ENCODE data around the gene RPS15. TPM values are rescaled to one million over a fixed set of nuclear protein-coding genes. Genes with fewer than 3 reads are reported as not detected.

Gene RPS15
- total RNA-seq, 4 donors from 2014 or later = 1,297 to 2,978 (median 2,171) TPM

DNA sequence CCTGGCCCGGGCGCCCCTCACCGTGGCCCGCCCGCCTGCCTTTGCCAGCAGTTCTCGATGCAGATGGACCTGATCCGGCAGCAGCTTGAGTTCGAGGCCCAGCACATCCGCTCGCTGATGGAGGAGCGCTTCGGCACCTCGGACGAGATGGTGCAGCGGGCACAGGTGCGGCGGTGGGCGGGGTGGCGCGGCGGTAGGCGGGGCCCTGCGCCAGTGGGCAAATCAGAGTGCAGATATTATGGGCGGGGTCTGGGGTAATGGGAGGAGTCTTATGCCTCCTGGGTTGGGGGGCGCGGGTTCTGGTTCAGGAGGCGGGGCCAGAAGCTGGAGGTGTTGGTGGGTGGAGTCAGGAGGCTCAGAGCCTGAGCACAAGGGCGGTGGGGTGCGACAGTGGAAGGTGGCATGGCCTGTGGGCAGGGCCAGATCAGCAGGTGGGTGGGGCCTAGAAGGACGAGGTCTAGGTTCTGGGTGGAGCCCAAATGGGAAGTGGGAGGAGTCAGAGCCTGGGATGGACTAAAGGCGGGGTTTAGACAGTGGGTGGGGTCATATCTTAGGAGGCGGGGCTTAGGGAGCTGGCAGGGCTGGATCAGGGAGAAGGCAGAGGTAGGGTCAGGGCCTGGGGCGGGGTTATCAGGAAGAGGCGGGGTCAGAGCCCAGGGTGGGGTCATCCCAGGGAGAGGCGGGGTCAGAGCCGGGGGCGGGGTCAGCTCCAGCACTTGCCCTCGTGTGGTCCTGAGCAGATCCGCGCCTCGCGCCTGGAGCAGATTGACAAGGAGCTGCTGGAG, 17.3 kb downstream of the RPS15 start:
- no peak overlapping the region for H3K27ac ChIP-seq (replicated peaks in 1 of 4)
- H3K36me3 ChIP-seq = peaks cover 0 to 9% (median 8%) of the 10 kb centered on the region in 4 donors
- peaks cover 8 to 51% (median 44%) of the 10 kb centered on the region in 4 donors for H3K4me1 ChIP-seq
- DNase-seq (ENCODE audit: extremely low spot score) = no peak
- intact Hi-C loops (cut with DNase I) = no loop called here
- 11% methylated on average over 18 of the region's 42 CpGs for WGBS
- TF ChIP-seq, protein P1, sequence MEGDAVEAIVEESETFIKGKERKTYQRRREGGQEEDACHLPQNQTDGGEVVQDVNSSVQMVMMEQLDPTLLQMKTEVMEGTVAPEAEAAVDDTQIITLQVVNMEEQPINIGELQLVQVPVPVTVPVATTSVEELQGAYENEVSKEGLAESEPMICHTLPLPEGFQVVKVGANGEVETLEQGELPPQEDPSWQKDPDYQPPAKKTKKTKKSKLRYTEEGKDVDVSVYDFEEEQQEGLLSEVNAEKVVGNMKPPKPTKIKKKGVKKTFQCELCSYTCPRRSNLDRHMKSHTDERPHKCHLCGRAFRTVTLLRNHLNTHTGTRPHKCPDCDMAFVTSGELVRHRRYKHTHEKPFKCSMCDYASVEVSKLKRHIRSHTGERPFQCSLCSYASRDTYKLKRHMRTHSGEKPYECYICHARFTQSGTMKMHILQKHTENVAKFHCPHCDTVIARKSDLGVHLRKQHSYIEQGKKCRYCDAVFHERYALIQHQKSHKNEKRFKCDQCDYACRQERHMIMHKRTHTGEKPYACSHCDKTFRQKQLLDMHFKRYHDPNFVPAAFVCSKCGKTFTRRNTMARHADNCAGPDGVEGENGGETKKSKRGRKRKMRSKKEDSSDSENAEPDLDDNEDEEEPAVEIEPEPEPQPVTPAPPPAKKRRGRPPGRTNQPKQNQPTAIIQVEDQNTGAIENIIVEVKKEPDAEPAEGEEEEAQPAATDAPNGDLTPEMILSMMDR (IDR thresholded peaks at IDR 0.05) = no peak
- no peak for TF ChIP-seq POLR2A (IDR thresholded peaks at IDR 0.05; ENCODE audit: low read depth)
- no peak for TF ChIP-seq POLR2AphosphoS5 (IDR thresholded peaks at IDR 0.05)
- no peak for TF ChIP-seq EP300 (IDR thresholded peaks at IDR 0.05)
- peaks cover 0 to 79% (median 71%) of the 10 kb centered on the region in 4 donors for H3K27me3 ChIP-seq
- H3K9me3 ChIP-seq = no peaks in the 10 kb centered on the region
- H3K4me3 ChIP-seq = no peak overlapping the region

DNA sequence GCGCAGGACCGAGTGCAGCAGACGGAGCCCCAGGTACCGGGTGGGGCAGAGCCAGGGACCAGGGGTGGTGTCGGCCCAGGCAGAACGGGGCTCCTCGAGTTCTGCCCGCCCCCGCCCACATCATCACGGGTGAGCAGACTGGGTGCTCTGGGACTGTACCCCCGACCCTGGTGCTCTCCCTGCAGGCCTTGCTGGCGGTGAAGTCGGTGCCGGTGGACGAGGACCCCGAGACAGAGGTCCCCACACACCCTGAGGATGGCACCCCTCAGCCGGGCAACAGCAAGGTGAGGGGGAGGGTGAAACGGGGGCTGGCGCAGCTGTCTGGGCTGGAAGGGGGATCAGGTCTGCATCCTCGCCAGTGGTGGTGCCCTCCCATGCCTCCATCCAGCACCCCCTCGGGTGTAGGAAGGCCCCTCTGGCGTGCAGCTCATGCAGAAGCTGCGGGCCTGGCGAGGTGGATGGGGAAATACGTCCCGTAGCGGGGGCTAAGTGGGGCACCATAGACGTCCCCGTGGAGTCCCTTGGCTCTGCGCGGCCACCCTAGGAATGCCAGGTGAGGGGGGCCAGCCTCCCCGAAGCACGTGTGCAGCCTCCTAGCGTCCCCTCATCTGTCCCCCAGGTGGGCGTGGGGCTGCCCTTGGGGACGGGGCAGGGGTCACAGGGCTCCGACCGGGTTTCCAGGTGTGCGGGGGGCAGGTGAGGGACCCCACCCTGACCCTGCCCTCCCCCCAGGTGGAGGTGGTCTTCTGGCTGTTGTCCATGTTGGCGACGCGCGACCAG, 18.1 kb downstream of the RPS15 start:
- no peak for DNase-seq (ENCODE audit: extremely low spot score)
- H3K9me3 ChIP-seq = no peaks in the 10 kb centered on the region
- H3K4me3 ChIP-seq = no peak overlapping the region
- 13% methylated on average over 6 of the region's 43 CpGs for WGBS
- peaks cover 0 to 72% (median 63%) of the 10 kb centered on the region in 4 donors for H3K27me3 ChIP-seq
- peaks cover 0 to 16% (median 16%) of the 10 kb centered on the region in 4 donors for H3K36me3 ChIP-seq
- no peak overlapping the region for H3K27ac ChIP-seq (replicated peaks in 1 of 4)
- TF ChIP-seq POLR2A (IDR thresholded peaks at IDR 0.05; ENCODE audit: low read depth) = no peak
- TF ChIP-seq, protein P1 (IDR thresholded peaks at IDR 0.05) = no peak
- no peak for TF ChIP-seq EP300 (IDR thresholded peaks at IDR 0.05)
- no peak for TF ChIP-seq POLR2AphosphoS5 (IDR thresholded peaks at IDR 0.05)
- intact Hi-C loops (cut with DNase I) = no loop called here
- H3K4me1 ChIP-seq = peaks cover 8 to 51% (median 44%) of the 10 kb centered on the region in 4 donors

DNA sequence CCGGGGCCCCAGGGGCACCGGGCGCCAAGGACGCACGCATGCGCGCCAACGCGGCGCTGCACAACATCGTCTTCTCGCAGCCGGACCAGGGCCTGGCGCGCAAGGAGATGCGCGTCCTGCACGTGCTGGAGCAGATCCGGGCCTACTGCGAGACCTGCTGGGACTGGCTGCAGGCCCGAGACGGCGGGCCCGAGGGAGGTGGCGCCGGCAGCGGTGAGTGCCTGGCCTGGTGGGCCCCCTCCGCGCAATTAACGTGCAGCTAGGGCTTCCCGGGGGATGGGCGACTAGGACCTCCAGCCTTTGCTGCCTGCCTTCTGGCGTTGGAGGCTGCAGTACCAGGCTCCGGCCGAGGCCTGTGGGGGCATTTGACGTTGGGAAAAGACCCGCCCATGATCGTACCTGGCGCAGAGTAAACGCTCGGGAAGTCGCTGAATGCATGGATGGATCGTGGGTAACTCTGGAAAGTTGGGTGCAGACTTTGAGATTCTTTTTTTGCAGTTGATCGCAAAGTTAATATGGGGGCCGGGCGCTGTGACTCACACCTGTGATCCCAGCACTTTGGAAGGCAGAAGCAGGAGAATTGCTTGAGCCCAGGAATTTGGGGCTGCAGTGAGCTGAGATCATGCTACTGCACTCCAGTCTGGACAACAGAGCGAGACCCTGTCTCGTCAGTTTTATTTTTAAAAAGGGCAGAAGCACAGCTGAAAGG, 19.0 kb downstream of the RPS15 start:
- WGBS = 25% methylated on average over 36 of the region's 48 CpGs
- H3K9me3 ChIP-seq = no peaks in the 10 kb centered on the region
- peaks cover 0 to 63% (median 54%) of the 10 kb centered on the region in 4 donors for H3K27me3 ChIP-seq
- no peak overlapping the region for H3K4me3 ChIP-seq
- no peak overlapping the region for H3K27ac ChIP-seq (replicated peaks in 1 of 4)
- peaks cover 8 to 46% (median 39%) of the 10 kb centered on the region in 4 donors for H3K4me1 ChIP-seq
- H3K36me3 ChIP-seq = peaks cover 0 to 22% (median 17%) of the 10 kb centered on the region in 4 donors
- intact Hi-C loops (cut with DNase I) = no loop called here
- TF ChIP-seq, protein P1 (IDR thresholded peaks at IDR 0.05) = no peak
- TF ChIP-seq POLR2A (IDR thresholded peaks at IDR 0.05; ENCODE audit: low read depth) = no peak
- TF ChIP-seq EP300 (IDR thresholded peaks at IDR 0.05) = no peak
- DNase-seq (ENCODE audit: extremely low spot score) = no peak

DNA sequence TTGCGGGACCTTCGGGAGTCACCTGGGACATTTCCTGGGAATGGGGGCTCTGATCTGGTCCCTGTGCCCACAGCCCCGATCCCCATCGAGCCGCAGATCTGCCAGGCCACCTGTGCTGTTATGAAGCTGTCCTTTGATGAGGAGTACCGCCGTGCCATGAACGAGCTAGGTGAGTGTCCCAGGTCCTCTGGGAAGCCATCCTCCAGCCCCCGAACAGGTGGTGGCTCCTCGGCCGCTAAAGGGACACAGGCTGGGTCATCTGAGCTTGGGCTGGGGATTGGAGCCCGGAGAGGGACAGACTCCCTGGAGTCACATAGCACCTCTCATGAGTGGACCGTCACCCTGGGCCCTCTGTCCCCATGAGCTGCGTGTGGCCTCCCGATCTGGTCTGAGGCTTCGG, 19.7 kb downstream of the RPS15 start:
- WGBS = 87% methylated on average over 13 of the region's 16 CpGs
- H3K4me3 ChIP-seq = no peak overlapping the region
- intact Hi-C loops (cut with DNase I) = no loop called here

More for the DNA sequence above, 19.7 kb downstream of the RPS15 start:
- H3K27ac ChIP-seq (replicated peaks in 1 of 4) = no peak overlapping the region
- H3K27me3 ChIP-seq = peaks cover 0 to 58% (median 47%) of the 10 kb centered on the region in 4 donors
- TF ChIP-seq, protein P1 (IDR thresholded peaks at IDR 0.05) = no peak
- TF ChIP-seq POLR2A (IDR thresholded peaks at IDR 0.05; ENCODE audit: low read depth) = no peak
- no peak for TF ChIP-seq EP300 (IDR thresholded peaks at IDR 0.05)
- TF ChIP-seq POLR2AphosphoS5 (IDR thresholded peaks at IDR 0.05) = no peak
- peaks cover 8 to 39% (median 33%) of the 10 kb centered on the region in 4 donors for H3K4me1 ChIP-seq
- H3K36me3 ChIP-seq = peaks cover 0 to 22% (median 17%) of the 10 kb centered on the region in 4 donors
- H3K9me3 ChIP-seq = no peaks in the 10 kb centered on the region
- no peak for DNase-seq (ENCODE audit: extremely low spot score)

Data from esophagus muscularis mucosa (tissue), 4 donors.